CD4-positive, alpha-beta T cell treated with Interleukin-10 for 1 hour (primary cell): Measurements from ENCODE around the gene YJEFN3.

Source experiments
- DNase-seq: peaks from one replicate; pipeline ENCODE4 v3.0.0-alpha.2; 2020

Gene YJEFN3

GRCh38 chr19:19540064-19540714 lies 11.5 kb downstream of the YJEFN3 start:
- peak; percentile 82 for DNase-seq

- DNase-seq = peak; percentile 86
These were observed 12.2 kb downstream of the YJEFN3 start for GRCh38 chr19:19540715-19541515.

GRCh38 chr19:19541616-19542015 lies 12.9 kb downstream of the YJEFN3 start:
- no peak for DNase-seq

- DNase-seq = no peak
These were observed 13.8 kb downstream of the YJEFN3 start for GRCh38 chr19:19542507-19542906.

DNA sequence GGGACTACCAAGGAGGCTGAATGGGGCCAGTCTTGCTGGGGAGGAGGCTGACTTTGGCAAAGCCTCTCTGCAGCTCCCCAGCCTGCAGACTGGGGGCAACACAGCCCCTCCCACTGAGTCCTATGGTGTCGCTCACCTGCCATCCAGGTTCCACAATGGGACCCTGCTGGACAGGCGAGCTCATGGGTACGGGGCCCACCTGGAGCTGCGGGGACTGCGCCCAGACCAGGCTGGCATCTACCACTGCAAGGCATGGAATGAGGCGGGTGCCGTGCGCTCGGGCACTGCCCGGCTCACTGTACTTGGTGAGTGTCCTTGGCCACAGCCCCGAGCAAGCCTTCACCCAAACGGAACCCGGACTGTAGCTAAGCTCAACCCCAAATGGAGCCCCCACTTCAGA lies 14.4 kb downstream of the YJEFN3 start:
- no peak for DNase-seq

DNA sequence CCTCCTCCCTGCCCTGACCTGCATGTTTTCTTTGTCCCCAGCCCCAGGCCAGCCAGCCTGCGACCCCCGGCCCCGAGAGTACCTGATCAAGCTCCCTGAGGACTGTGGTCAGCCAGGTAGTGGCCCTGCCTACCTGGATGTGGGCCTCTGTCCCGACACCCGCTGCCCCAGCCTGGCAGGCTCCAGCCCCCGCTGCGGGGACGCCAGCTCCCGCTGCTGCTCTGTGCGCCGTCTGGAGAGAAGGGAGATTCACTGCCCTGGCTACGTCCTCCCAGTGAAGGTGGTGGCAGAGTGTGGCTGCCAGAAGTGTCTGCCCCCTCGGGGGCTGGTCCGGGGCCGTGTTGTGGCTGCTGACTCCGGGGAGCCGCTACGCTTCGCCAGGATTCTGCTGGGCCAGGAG lies 14.9 kb downstream of the YJEFN3 start:
- DNase-seq = no peak

DNA sequence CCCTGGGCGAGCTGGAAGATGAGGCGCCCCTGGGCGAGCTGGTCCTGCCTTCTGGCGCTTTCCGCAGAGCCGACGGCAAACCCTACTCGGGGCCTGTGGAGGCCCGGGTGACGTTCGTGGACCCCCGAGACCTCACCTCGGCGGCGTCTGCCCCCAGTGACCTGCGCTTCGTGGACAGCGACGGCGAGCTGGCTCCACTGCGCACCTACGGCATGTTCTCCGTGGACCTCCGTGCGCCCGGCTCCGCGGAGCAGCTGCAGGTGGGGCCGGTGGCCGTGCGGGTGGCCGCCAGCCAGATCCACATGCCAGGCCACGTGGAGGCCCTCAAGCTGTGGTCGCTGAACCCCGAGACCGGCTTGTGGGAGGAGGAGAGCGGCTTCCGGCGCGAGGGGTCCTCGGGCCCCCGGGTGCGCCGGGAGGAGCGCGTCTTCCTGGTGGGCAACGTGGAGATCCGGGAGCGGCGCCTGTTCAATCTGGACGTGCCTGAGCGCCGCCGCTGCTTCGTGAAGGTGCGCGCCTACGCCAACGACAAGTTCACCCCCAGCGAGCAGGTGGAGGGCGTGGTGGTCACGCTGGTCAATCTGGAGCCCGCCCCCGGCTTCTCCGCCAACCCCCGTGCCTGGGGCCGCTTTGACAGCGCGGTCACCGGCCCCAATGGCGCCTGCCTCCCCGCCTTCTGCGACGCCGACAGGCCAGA lies 15.7 kb downstream of the YJEFN3 start:
- DNase-seq = no peak

GRCh38 chr19:19544954-19545591 lies 16.4 kb downstream of the YJEFN3 start:
- no peak for DNase-seq

- DNase-seq = no peak
These were observed 17.0 kb downstream of the YJEFN3 start for GRCh38 chr19:19545707-19546106.

GRCh38 chr19:19546751-19547162 lies 18.0 kb downstream of the YJEFN3 start:
- DNase-seq = no peak

DNA sequence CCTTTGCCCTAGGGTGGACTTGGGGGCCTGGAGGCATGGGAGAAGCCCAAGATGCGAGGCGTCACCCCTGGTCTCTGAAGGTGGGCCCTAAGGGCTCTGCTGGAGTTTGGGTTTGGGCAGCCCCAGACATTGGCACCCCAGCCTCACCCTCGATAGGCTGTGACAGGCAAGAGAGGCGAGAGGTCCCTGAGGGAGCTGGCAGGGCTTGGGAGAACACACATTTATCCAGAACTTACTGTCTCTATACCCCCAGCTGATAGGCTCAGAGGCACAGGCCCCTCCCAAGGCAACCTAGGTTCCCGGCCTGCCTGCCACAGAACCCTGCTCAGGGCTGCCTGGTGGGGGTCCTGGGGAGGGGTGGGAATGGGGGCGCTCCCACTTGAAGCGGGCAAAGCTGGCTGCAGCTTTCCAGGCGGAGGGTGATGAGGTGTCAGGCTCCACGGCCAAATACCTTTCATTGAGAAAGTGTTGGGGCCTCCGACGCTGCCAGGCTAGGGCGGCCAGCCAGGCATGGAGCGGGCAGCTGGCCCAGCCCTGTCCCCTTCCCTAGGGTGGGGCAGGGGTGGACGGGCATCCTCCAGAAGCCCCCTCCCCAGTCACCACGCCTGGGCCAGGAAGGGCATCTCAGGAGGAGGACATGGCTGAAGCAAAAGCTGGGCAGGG lies 19.1 kb downstream of the YJEFN3 start:
- DNase-seq = no peak

DNA sequence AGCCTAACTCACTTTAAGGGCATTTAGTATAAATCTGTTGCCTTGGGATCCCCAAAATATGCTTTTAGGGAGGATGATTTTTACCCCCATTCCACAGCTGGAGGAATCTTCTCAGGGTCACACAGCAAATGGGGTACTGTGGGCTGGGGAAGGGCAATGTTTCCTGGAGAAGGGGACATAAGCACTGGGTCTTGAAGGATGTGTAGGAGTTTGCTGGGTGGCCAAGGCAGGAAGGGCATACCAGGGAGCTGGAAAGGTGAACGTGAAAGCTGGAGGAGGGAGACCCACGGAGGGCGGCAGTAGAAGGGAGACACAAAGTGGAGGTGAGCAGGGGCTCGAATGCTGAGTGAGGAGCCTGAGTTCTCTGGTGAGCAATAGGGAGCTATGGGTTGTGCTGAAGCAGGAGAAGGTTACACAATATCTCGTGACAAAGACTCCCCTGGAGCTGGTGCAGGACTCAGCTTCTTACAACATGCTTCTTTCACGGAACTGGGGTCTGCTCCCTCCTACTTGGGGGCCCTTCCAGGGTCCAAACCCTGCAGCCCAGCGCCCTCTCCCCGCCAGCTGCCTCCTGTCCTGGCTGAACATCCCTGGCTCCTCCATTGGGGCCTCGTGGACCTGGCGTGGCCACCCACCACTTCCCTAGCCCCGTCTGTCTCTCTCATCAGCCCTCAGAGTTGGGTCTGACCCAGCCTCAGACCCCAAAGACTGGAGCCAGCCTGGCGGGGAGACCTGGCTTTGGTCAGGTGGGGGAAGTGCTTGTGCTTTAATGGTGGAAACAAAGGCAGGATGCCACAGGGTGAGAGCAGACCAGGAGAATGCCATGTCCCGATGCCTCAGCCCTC lies 20.4 kb downstream of the YJEFN3 start:
- no peak for DNase-seq

DNA sequence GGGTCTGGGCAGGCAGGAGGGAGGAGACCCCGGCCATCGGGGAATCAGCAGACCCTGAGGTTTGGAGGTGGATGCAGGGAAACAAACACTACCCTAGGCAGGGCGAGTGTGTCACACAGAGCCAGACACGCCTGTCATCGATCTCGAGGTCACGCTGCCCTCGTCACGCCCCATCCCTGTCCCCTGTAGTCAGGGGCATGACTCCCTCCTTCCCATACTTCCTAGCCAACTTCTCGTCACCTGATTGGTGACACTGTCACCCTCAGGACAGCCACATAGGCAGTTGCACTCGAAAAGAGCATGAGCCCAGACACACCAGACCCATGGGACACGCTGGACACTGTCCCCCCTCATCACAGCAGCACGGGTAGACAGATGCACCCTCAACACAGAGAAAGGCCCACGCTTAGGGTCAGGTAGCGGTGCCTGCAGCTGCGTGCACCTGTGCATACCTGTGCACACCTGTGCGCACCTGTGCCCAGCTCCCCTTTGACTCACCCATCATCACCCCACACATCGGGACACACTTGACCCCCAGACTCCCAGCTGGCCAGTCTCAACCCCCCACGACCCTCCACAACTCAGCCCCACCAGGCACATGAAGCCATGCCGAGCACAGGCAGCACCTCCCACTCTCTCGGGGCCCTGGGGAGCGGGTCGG lies 21.2 kb downstream of the YJEFN3 start:
- no peak for DNase-seq

DNA sequence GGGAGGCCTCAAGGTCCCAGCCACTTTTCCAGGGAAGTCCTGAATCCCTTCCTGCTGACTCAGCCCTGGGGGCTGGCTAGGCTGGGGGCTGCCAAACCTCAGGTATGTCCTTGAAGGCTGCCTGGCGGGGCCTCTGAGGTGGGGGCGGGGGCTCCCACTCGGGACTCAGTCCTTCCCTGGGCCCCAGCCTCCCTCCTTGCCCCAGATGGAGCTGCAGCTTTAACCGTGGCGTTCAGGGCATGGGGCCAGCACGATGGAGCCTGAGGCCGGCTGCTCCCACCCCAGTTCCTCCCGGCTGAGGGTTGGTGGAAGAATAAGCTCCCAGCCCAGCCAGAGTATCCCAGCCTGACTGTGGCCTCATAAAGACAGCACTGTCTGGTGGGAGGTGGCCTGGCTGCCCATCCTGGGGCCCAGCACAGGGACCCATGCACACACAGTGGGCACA lies 21.8 kb downstream of the YJEFN3 start:
- no peak for DNase-seq

DNA sequence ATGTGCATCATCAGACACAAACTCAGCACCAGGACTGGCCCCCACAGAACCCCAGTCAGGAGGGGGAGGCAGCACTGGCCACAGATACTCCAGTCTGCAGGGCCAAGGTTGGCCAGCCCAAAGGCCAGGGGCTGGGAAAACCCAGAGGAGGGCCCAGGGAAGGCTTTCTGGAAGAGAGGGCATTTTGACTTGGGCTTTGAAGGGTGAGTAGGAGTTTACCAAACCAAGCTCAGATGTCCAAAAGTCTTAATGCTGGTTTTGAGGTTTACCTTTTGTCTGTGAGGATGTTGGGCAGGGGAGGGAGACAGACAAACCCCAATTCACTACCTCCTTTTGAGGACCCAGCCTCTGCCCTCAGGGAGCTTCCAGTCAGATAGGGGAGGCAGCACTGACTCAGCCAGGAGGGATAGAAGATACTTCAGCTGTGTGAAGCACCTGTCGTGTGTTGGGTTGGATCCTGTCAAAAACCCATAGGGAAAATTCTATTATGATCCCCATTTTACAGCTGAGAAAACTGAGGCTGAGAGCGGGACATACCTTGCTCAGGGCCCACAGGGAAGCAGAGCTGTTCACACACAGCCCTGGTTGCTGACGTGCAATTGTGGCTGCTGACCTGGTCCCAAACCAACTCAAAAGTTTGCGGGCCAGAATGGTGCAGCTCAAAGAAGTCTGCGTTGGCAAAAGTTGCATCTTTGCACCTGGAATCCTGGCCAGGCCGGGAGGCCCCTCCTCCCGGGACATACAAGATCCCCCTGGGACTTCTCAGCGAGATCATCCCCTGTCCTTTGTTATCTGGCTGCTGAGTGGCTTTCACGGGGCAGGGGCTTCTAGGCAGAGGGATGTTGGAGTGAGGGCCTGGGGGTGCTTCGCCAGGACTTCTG lies 22.5 kb downstream of the YJEFN3 start:
- no peak for DNase-seq

DNA sequence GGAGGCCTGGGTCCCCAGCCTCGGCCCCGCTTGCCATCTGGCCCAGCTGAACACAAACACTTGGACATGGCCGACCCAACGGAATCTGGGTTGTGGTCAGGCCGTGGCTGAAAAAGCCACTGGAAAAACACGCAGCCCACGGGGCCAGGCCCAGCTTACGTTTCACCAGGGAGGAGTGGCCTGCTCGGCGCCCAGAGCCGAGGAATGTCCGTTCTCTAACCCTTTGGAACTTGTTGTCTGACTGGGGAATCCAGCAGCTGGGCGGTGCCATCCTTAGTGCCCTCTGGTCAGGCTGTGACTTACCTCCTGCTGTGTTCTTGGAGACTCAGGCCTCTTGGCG lies 23.1 kb downstream of the YJEFN3 start:
- no peak for DNase-seq

- DNase-seq = peak; percentile 29
These were observed 24.1 kb downstream of the YJEFN3 start for GRCh38 chr19:19552798-19553197.

- DNase-seq = no peak
These were observed 25.0 kb downstream of the YJEFN3 start for GRCh38 chr19:19553670-19554069.

DNA sequence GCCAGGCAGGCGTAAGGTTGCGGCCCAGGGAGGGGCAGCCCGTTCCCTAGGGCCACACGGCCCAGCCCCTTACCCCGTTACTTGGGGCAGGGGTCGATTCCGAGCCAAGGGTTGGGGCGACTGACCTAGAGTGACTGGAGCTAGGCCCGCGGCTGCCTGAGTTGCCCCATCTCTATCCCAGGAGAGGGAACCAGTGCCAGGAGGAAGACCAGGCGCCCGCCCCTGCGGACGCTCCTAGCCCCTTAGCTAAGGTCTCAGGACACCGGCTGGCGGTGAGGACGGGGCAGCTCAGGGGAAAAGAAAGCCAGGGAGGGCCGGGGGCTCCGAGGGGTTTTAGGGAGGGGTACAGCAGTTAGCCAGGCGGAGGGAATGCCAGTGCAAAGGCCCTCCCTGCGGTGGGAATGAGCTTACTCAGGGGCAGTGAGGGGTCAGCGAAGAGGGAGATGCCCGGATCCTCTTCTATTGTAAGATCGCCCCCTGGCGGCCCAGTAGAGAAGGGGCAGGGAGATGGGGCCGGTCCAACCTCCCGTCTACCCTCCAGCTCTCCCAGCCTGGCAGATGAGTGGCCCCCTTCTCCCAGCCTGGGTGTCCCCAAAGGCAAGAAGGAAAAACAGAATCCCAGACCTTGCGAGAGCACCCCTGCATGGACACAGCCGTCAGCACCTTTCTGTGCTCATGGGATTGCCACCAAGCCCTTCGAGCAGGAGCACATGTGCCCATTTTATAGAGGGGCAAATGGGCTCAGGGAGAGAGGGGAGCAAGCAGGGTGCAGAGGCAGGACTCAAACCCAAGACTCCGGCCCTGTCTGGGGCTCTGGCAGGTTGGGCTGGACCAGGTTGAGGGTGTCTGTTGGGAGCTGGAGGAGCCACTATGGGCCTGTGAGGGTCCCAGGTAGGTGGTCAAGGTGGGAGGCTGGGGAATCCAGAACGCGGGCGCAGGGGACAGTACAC lies 25.6 kb downstream of the YJEFN3 start:
- DNase-seq = peak; percentile 57
